Measurements from ENCODE around the gene BMPR1B.

Gene BMPR1B

DNA sequence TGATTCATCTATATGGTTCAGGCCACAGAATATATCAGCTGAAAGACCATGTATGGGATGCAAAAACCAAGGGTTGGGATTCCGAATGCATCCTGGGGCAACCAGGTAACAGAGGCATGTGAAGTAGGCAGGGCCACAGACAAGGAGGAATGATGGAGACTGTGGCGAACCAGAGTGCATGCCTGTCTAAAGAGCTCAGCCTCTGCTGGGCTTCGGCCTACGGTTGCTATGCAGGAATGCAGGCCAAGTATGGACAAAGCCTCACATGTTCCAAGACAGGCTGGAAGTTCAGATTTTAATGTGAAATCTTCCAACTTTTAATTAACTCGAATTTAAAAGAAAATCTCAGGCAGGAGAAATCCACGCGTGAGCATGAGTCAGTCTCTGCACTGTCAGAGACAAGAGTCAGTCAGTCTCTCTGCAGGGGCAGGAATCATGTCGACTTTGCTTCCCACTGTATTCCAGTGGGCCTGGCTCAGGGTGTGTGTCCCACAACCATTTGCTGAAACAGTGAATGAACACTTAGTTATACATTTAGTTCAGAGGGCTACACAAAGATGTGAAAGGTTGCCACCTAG, 446.6 kb downstream of the BMPR1B start:
- Histone ChIP-seq H3K27me3 (ENCODE audit: control insufficient read depth in 1 of 2, insufficient read depth in 2 of 2, low read length in 2 of 2) (no peaks in the 10 kb centered on the region), H3K9ac (ENCODE audit: low read length) (no peak overlapping the region), H3K36me3 (ENCODE audit: insufficient read depth, low read length) (no peaks in the 10 kb centered on the region), H3K4me1 (ENCODE audit: insufficient read depth, low read length) (no peaks in the 10 kb centered on the region), H3K27ac (ENCODE audit: low read depth, low read length) (no peak overlapping the region), H3K9me3 (ENCODE audit: low read length) (no peaks in the 10 kb centered on the region), H3K4me3 (ENCODE audit: low read depth in 1 of 2, low read length in 2 of 2) (no peak overlapping the region)

DNA sequence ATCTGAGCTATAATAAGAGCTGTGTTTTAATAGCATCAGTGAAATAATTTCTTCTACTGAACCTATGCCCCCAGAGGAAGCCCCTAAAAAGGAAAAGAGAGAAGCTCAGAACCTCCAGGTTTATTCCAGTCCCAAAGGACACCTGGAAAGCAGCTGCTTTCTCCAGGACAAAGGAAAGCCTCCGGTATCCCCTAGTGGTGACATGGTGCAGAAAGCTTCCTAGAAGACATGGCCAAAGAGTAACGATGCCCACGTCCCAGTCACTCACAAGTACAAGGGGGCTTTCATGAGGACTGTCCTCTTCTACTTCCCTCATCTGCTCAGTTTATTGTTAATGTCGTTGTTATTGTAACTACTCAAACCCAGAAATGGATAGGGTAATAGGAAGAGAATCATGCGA, 447.1 kb downstream of the BMPR1B start:
- Histone ChIP-seq H3K9ac (ENCODE audit: low read length) (no peak overlapping the region), H3K27ac (ENCODE audit: low read depth, low read length) (no peak overlapping the region), H3K36me3 (ENCODE audit: insufficient read depth, low read length) (no peaks in the 10 kb centered on the region), H3K4me1 (ENCODE audit: insufficient read depth, low read length) (no peaks in the 10 kb centered on the region), H3K27me3 (ENCODE audit: control insufficient read depth in 1 of 2, insufficient read depth in 2 of 2, low read length in 2 of 2) (no peaks in the 10 kb centered on the region), H3K9me3 (ENCODE audit: low read length) (no peaks in the 10 kb centered on the region), H3K4me3 (ENCODE audit: low read depth in 1 of 2, low read length in 2 of 2) (no peak overlapping the region)
